Measurements from ENCODE around the gene PTPN13. TPM values are rescaled to one million over a fixed set of nuclear protein-coding genes. Genes with fewer than 3 reads are reported as not detected.

The PTPN13 gene
- polyA plus RNA-seq, 1 experiment = 19.4 TPM

GRCh38 chr4:86686741-86687140 lies 92.6 kb downstream of the PTPN13 start:
- peaks cover 2% of the 10 kb centered on the region; the same call in 1 of the 2 replicates for H3K36me3 ChIP-seq (ENCODE audit: control insufficient read depth, insufficient read depth, low read length)
- H3K4me3 ChIP-seq (ENCODE audit: low read depth, low read length) = no peak overlapping the region
- no peak for DNase-seq (ENCODE audit: low read depth)
- H3K27me3 ChIP-seq (ENCODE audit: control insufficient read depth, insufficient read depth, low read length) = no peaks in the 10 kb centered on the region
- ChIA-PET POLR2A (interaction anchor here (0.7 kb wide), 1 partner anchor 62 kb away, joined by 5 read pairs; no protein-coding TSS in a partner anchor), CTCF (interaction anchor here (0.6 kb wide), 1 partner anchor 29 kb away, joined by 3 read pairs; no protein-coding TSS in a partner anchor)
- TF ChIP-seq CTCF (IDR thresholded peaks at IDR 0.05; ENCODE audit: insufficient read depth, low read depth, low read length) = no peak

GRCh38 chr4:86688026-86688425 lies 93.9 kb downstream of the PTPN13 start:
- POLR2A ChIA-PET = no interaction called here
- TF ChIP-seq CTCF (IDR thresholded peaks at IDR 0.05; ENCODE audit: insufficient read depth, low read depth, low read length) = no peak
- peaks cover 2% of the 10 kb centered on the region; the same call in 1 of the 2 replicates for H3K36me3 ChIP-seq (ENCODE audit: control insufficient read depth, insufficient read depth, low read length)
- CTCF ChIA-PET = interaction anchor here (1.3 kb wide), 1 partner anchor 11 kb away, joined by 4 read pairs; no protein-coding TSS in a partner anchor
- DNase-seq (ENCODE audit: low read depth) = no peak
- H3K4me3 ChIP-seq (ENCODE audit: low read depth, low read length) = no peak overlapping the region
- no peaks in the 10 kb centered on the region for H3K27me3 ChIP-seq (ENCODE audit: control insufficient read depth, insufficient read depth, low read length)

- Histone ChIP-seq H3K36me3 (ENCODE audit: control insufficient read depth, insufficient read depth, low read length) (peaks cover 1% of the 10 kb centered on the region; the same call in 1 of the 2 replicates), H3K27me3 (ENCODE audit: control insufficient read depth, insufficient read depth, low read length) (no peaks in the 10 kb centered on the region), H3K4me3 (ENCODE audit: low read depth, low read length) (no peak overlapping the region)
- no peak for TF ChIP-seq CTCF (IDR thresholded peaks at IDR 0.05; ENCODE audit: insufficient read depth, low read depth, low read length)
- POLR2A ChIA-PET = no interaction called here
- no peak for DNase-seq (ENCODE audit: low read depth)
- CTCF ChIA-PET = no interaction called here
These were observed 110.5 kb downstream of the PTPN13 start for GRCh38 chr4:86704601-86705000.

- ChIA-PET CTCF (no interaction called here), POLR2A (no interaction called here)
- TF ChIP-seq CTCF (IDR thresholded peaks at IDR 0.05; ENCODE audit: insufficient read depth, low read depth, low read length) = no peak
- Histone ChIP-seq H3K4me3 (ENCODE audit: low read depth, low read length) (no peak overlapping the region), H3K27me3 (ENCODE audit: control insufficient read depth, insufficient read depth, low read length) (no peaks in the 10 kb centered on the region), H3K36me3 (ENCODE audit: control insufficient read depth, insufficient read depth, low read length) (0 out of 2 replicates have a peak, but pooled peaks cover 1% of the 10 kb centered on the region)
- no peak for DNase-seq (ENCODE audit: low read depth)
These were observed 112.9 kb downstream of the PTPN13 start for GRCh38 chr4:86706923-86707597.

GRCh38 chr4:86717651-86718050 lies 123.5 kb downstream of the PTPN13 start:
- DNase-seq (ENCODE audit: low read depth) = no peak
- Histone ChIP-seq H3K27me3 (ENCODE audit: control insufficient read depth, insufficient read depth, low read length) (no peaks in the 10 kb centered on the region), H3K36me3 (ENCODE audit: control insufficient read depth, insufficient read depth, low read length) (no peaks in the 10 kb centered on the region; the same call in 1 of the 2 replicates), H3K4me3 (ENCODE audit: low read depth, low read length) (no peak overlapping the region)
- ChIA-PET POLR2A (no interaction called here), CTCF (no interaction called here)
- TF ChIP-seq CTCF (IDR thresholded peaks at IDR 0.05; ENCODE audit: insufficient read depth, low read depth, low read length) = no peak
